ENCODE measurements around the gene LYPD6B. TPM values are rescaled to one million over a fixed set of nuclear protein-coding genes. Genes with fewer than 3 reads are reported as not detected.

The LYPD6B gene
- total and polyA plus RNA-seq, 2 experiments from 2014 or later: 1.7 to 3.6 TPM

DNA sequence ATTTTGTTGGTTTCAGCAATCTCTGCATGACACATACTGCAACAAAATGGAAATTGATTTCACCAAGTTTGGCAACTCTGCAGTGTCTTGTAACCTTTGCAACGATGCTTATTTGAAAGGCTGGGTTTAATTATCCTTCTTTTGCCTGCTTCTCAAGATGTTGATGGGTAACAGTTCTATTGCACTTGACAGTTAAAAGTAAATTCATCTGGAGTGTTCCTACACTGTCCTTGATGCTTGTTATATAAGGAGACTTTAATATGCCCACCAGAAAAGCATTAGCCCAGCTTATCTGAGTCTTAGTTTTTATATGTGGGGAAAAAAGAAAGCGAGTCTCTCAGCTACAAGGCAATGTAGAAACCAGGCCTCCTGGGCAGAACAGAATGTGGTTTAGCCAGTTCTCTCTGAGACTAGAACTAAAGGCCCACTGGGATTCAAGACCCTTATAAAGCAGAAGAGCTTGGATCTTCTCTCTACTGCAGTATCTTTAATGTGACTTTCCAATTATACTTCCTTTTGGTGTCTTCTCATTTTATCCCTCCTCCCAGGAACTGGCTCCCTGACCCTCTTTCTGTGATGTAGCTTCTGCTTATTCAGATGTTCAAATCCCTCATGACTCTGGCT, 185.1 kb downstream of the LYPD6B start:
- Mint-ChIP-seq H3K36me3 (ENCODE audit: low read depth) (no peaks in the 10 kb centered on the region), H3K27me3 (ENCODE audit: insufficient read depth, low read depth, poor library complexity) (peaks cover 5% of the 10 kb centered on the region), H3K9me3 (no peaks in the 10 kb centered on the region), H3K27ac (no peak overlapping the region), H3K4me3 (no peak overlapping the region), H3K4me1 (peaks cover 29% of the 10 kb centered on the region)
- Histone ChIP-seq H3K4me1 (ENCODE audit: insufficient read depth) (0 out of 2 replicates have a peak, but pooled peaks cover 3% of the 10 kb centered on the region), H3K9me2 (ENCODE audit: insufficient read depth) (no peaks in the 10 kb centered on the region), H3K27me3 (ENCODE audit: insufficient read depth) (no peaks in the 10 kb centered on the region), H3K27ac (ENCODE audit: low read depth) (no peak overlapping the region), H3K79me2 (replicated peaks; ENCODE audit: insufficient read depth) (no peaks in the 10 kb centered on the region), H3K4me3 (no peak overlapping the region), H2AFZ (no peak overlapping the region; the same call in 1 of the 2 replicates), H3F3A (replicated peaks; ENCODE audit: low read depth) (no peaks in the 10 kb centered on the region), H3K36me3 (ENCODE audit: insufficient read depth) (no peaks in the 10 kb centered on the region), H3K4me2 (0 out of 2 replicates have a peak overlapping the region, but pooled peaks have one; percentile 35), H4K20me1 (replicated peaks; ENCODE audit: insufficient read depth) (no peaks in the 10 kb centered on the region)
- peak; percentile 95 for ATAC-seq
- TF ChIP-seq ZNF114 (CRISPR knock-in tag; IDR thresholded peaks at IDR 0.05) (no peak), CREB1 (CRISPR knock-in tag; IDR thresholded peaks at IDR 0.05; ENCODE audit: low read depth) (no peak), STAT1 (IDR thresholded peaks at IDR 0.05; ENCODE audit: unreplicated experiment) (no peak), POLR2AphosphoS5 (IDR thresholded peaks at IDR 0.05; ENCODE audit: low read depth) (no peak), JUNB (IDR thresholded peaks at IDR 0.05; ENCODE audit: unreplicated experiment) (no peak), ZNF331 (CRISPR knock-in tag; IDR thresholded peaks at IDR 0.05; ENCODE audit: low read depth) (no peak), EZH2 (IDR thresholded peaks at IDR 0.05; ENCODE audit: low read depth, unreplicated experiment) (no peak)
- TF ChIP-seq, protein P1, sequence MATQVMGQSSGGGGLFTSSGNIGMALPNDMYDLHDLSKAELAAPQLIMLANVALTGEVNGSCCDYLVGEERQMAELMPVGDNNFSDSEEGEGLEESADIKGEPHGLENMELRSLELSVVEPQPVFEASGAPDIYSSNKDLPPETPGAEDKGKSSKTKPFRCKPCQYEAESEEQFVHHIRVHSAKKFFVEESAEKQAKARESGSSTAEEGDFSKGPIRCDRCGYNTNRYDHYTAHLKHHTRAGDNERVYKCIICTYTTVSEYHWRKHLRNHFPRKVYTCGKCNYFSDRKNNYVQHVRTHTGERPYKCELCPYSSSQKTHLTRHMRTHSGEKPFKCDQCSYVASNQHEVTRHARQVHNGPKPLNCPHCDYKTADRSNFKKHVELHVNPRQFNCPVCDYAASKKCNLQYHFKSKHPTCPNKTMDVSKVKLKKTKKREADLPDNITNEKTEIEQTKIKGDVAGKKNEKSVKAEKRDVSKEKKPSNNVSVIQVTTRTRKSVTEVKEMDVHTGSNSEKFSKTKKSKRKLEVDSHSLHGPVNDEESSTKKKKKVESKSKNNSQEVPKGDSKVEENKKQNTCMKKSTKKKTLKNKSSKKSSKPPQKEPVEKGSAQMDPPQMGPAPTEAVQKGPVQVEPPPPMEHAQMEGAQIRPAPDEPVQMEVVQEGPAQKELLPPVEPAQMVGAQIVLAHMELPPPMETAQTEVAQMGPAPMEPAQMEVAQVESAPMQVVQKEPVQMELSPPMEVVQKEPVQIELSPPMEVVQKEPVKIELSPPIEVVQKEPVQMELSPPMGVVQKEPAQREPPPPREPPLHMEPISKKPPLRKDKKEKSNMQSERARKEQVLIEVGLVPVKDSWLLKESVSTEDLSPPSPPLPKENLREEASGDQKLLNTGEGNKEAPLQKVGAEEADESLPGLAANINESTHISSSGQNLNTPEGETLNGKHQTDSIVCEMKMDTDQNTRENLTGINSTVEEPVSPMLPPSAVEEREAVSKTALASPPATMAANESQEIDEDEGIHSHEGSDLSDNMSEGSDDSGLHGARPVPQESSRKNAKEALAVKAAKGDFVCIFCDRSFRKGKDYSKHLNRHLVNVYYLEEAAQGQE (IDR thresholded peaks at IDR 0.05; ENCODE audit: unreplicated experiment): no peak
- TF ChIP-seq, protein P2, sequence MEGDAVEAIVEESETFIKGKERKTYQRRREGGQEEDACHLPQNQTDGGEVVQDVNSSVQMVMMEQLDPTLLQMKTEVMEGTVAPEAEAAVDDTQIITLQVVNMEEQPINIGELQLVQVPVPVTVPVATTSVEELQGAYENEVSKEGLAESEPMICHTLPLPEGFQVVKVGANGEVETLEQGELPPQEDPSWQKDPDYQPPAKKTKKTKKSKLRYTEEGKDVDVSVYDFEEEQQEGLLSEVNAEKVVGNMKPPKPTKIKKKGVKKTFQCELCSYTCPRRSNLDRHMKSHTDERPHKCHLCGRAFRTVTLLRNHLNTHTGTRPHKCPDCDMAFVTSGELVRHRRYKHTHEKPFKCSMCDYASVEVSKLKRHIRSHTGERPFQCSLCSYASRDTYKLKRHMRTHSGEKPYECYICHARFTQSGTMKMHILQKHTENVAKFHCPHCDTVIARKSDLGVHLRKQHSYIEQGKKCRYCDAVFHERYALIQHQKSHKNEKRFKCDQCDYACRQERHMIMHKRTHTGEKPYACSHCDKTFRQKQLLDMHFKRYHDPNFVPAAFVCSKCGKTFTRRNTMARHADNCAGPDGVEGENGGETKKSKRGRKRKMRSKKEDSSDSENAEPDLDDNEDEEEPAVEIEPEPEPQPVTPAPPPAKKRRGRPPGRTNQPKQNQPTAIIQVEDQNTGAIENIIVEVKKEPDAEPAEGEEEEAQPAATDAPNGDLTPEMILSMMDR (conservative IDR thresholded peaks at IDR 0.05; ENCODE audit: low read depth in 2 of 2): no peak
- TF ChIP-seq, protein P3, sequence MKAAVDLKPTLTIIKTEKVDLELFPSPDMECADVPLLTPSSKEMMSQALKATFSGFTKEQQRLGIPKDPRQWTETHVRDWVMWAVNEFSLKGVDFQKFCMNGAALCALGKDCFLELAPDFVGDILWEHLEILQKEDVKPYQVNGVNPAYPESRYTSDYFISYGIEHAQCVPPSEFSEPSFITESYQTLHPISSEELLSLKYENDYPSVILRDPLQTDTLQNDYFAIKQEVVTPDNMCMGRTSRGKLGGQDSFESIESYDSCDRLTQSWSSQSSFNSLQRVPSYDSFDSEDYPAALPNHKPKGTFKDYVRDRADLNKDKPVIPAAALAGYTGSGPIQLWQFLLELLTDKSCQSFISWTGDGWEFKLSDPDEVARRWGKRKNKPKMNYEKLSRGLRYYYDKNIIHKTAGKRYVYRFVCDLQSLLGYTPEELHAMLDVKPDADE (IDR thresholded peaks at IDR 0.05): no peak
- TF ChIP-seq, protein P4, sequence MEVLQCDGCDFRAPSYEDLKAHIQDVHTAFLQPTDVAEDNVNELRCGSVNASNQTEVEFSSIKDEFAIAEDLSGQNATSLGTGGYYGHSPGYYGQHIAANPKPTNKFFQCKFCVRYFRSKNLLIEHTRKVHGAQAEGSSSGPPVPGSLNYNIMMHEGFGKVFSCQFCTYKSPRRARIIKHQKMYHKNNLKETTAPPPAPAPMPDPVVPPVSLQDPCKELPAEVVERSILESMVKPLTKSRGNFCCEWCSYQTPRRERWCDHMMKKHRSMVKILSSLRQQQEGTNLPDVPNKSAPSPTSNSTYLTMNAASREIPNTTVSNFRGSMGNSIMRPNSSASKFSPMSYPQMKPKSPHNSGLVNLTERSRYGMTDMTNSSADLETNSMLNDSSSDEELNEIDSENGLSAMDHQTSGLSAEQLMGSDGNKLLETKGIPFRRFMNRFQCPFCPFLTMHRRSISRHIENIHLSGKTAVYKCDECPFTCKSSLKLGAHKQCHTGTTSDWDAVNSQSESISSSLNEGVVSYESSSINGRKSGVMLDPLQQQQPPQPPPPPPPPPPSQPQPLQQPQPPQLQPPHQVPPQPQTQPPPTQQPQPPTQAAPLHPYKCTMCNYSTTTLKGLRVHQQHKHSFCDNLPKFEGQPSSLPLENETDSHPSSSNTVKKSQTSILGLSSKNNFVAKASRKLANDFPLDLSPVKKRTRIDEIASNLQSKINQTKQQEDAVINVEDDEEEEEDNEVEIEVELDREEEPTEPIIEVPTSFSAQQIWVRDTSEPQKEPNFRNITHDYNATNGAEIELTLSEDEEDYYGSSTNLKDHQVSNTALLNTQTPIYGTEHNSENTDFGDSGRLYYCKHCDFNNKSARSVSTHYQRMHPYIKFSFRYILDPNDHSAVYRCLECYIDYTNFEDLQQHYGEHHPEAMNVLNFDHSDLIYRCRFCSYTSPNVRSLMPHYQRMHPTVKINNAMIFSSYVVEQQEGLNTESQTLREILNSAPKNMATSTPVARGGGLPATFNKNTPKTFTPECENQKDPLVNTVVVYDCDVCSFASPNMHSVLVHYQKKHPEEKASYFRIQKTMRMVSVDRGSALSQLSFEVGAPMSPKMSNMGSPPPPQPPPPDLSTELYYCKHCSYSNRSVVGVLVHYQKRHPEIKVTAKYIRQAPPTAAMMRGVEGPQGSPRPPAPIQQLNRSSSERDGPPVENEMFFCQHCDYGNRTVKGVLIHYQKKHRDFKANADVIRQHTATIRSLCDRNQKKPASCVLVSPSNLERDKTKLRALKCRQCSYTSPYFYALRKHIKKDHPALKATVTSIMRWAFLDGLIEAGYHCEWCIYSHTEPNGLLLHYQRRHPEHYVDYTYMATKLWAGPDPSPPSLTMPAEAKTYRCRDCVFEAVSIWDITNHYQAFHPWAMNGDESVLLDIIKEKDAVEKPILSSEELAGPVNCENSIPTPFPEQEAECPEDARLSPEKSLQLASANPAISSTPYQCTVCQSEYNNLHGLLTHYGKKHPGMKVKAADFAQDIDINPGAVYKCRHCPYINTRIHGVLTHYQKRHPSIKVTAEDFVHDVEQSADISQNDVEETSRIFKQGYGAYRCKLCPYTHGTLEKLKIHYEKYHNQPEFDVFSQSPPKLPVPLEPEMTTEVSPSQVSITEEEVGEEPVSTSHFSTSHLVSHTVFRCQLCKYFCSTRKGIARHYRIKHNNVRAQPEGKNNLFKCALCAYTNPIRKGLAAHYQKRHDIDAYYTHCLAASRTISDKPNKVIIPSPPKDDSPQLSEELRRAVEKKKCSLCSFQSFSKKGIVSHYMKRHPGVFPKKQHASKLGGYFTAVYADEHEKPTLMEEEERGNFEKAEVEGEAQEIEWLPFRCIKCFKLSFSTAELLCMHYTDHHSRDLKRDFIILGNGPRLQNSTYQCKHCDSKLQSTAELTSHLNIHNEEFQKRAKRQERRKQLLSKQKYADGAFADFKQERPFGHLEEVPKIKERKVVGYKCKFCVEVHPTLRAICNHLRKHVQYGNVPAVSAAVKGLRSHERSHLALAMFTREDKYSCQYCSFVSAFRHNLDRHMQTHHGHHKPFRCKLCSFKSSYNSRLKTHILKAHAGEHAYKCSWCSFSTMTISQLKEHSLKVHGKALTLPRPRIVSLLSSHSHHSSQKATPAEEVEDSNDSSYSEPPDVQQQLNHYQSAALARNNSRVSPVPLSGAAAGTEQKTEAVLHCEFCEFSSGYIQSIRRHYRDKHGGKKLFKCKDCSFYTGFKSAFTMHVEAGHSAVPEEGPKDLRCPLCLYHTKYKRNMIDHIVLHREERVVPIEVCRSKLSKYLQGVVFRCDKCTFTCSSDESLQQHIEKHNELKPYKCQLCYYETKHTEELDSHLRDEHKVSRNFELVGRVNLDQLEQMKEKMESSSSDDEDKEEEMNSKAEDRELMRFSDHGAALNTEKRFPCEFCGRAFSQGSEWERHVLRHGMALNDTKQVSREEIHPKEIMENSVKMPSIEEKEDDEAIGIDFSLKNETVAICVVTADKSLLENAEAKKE (CRISPR knock-in tag; IDR thresholded peaks at IDR 0.05): no peak
- DNase-seq (ENCODE audit: low spot score): peak; percentile 65
